B cell (primary cell): ENCODE results near the gene MMP24. TPM values are rescaled to one million over a fixed set of nuclear protein-coding genes. Genes with fewer than 3 reads are reported as not detected.
"Not testable (repeated sequence)": the region's sequence is repeated elsewhere in the genome, so short reads cannot be mapped to it uniquely, and the experiment has no call there.

ENCODE experiments used
- ATAC-seq: fragments of 200-7000 bp; cut with Tn5 transposase; one replicate; pipeline ENCODE4 v1.10.0; 2021; ENCODE audit warnings: low read depth, mild to moderate bottlenecking, moderate number of reproducible peaks, moderate library complexity
- CTCF ChIA-PET: fragments of 350-600 bp; sonication (Branson Sonifier 250); formaldehyde crosslinking; loops from one replicate; lab custom pipeline; 2021; ENCODE audit warnings: antibody characterized with exemption, inconsistent platforms; lab: Charles Lee
- POLR2A ChIA-PET: fragments of 350-600 bp; sonication (Branson Sonifier 250); formaldehyde crosslinking; loops from one replicate; lab custom pipeline; 2021; ENCODE audit warnings: antibody characterized with exemption; lab: Charles Lee
- DNase-seq: peaks from one replicate; pipeline ENCODE4 v3.0.0; 2013
- H2AFZ ChIP-seq: 2 replicates; pipeline ENCODE4 v1.6.1; 2012; ENCODE audit warnings: mild to moderate bottlenecking, low read depth, low read length; ENCODE audit not compliant: insufficient read depth, poor library complexity, severe bottlenecking
- H3K27ac ChIP-seq, 2 donors: 1 replicate in 1 of 2; 2 replicates in 1 of 2; pipeline ENCODE4 v1.5.1; 2012 to 2013; ENCODE audit warnings: low read length in 2 of 2, mild to moderate bottlenecking in 2 of 2, moderate library complexity in 1 of 2
- H3K27me3 ChIP-seq, 4 experiments: fragments of 200-600 bp in 1 of 4; sonication (generic) in 1 of 4; replicated peaks in 1 of 4; 1 replicate in 2 of 4; 2 replicates in 2 of 4; pipeline versions ENCODE4 v1.6.1 to v1.7.0; 2013 to 2016; ENCODE audit warnings: low read length in 3 of 4, mild to moderate bottlenecking in 2 of 4, mixed read lengths in 1 of 4, moderate library complexity in 1 of 4; ENCODE audit not compliant: insufficient read depth in 4 of 4, control insufficient read depth in 3 of 4; ENCODE audit errors: control extremely low read depth in 1 of 4
- H3K36me3 ChIP-seq, 2 experiments: replicated peaks in 1 of 2; 1 replicate in 1 of 2; 2 replicates in 1 of 2; pipeline versions ENCODE4 v1.6.1 to v1.7.1; 2013; ENCODE audit warnings: low read length in 1 of 2; ENCODE audit not compliant: insufficient read depth in 2 of 2, control insufficient read depth in 1 of 2; ENCODE audit errors: control extremely low read depth in 1 of 2, extremely low read depth in 1 of 2
- H3K4me1 ChIP-seq, 2 donors: fragments of 200-600 bp in 1 of 2; sonication (generic) in 1 of 2; 1 replicate in 1 of 2; 2 replicates in 1 of 2; pipeline versions ENCODE4 v1.5.1 to v1.6.1; 2013 to 2017; ENCODE audit warnings: low read length in 2 of 2; ENCODE audit not compliant: control insufficient read depth in 2 of 2, insufficient read depth in 2 of 2
- H3K4me2 ChIP-seq: replicated peaks from 2 replicates; pipeline ENCODE3; 2012; ENCODE audit warnings: mild to moderate bottlenecking, low read depth, low read length; ENCODE audit not compliant: poor library complexity, severe bottlenecking
- H3K4me3 ChIP-seq, 5 experiments: fragments of 200-600 bp in 1 of 5; sonication (generic) in 1 of 5; 1 replicate in 3 of 5; 2 replicates in 2 of 5; pipeline versions ENCODE4 v1.5.1 to v1.7.0; 2011 to 2016; ENCODE audit warnings: low read length in 4 of 5, mild to moderate bottlenecking in 4 of 5, low read depth in 2 of 5, control low read depth in 1 of 5, moderate library complexity in 1 of 5; ENCODE audit not compliant: insufficient read depth in 1 of 5; ENCODE audit errors: control extremely low read depth in 1 of 5, extremely low read depth in 1 of 5
- H3K79me2 ChIP-seq: fragments of 200-600 bp; sonication (generic); one replicate; pipeline ENCODE4 v1.6.0; 2016; ENCODE audit warnings: low read length; ENCODE audit not compliant: control insufficient read depth, insufficient read depth
- H3K9ac ChIP-seq: fragments of 200-600 bp; sonication (generic); 2 replicates; pipeline ENCODE4 v1.6.1; 2017; ENCODE audit warnings: mild to moderate bottlenecking, low read length, moderate library complexity
- H3K9me3 ChIP-seq, 3 donors: one replicate each; pipeline versions ENCODE4 v1.6.1 to v1.7.1; 2013; ENCODE audit warnings: low read length in 2 of 3; ENCODE audit not compliant: control insufficient read depth in 2 of 3, insufficient read depth in 1 of 3; ENCODE audit errors: control extremely low read depth in 1 of 3
- H4K20me1 ChIP-seq: 2 replicates; pipeline ENCODE4 v1.6.0; 2012; ENCODE audit warnings: mild to moderate bottlenecking, low read length; ENCODE audit not compliant: insufficient read depth, control insufficient read depth, poor library complexity, severe bottlenecking
- H3K27ac Mint-ChIP-seq: one replicate; pipeline ENCODE4 v1.8.0; 2021; ENCODE audit warnings: mixed read lengths
- H3K27me3 Mint-ChIP-seq: one replicate; pipeline ENCODE4 v1.8.0; 2021; ENCODE audit warnings: mixed read lengths
- H3K4me1 Mint-ChIP-seq: one replicate; pipeline ENCODE4 v1.8.0; 2021; ENCODE audit warnings: mixed read lengths
- H3K4me3 Mint-ChIP-seq: one replicate; pipeline ENCODE4 v1.8.0; 2021; ENCODE audit warnings: mixed read lengths
- H3K9me3 Mint-ChIP-seq: one replicate; pipeline ENCODE4 v1.8.0; 2022; ENCODE audit warnings: mixed read lengths; ENCODE audit not compliant: insufficient read depth
- EZH2 ChIP-seq: IDR thresholded peaks from 2 replicates; pipeline ENCODE4 v1.6.1; 2012; ENCODE audit warnings: borderline replicate concordance, low read depth, mild to moderate bottlenecking, moderate library complexity, low read length; ENCODE audit not compliant: insufficient read depth, poor library complexity, severe bottlenecking
- WGBS: methylation state at CpG from one replicate; pipeline ENCODE4 v1.1.5; 2013; ENCODE audit warnings: missing lambda C conversion rate; ENCODE audit not compliant: insufficient coverage; 5-methylcytosine and 5-hydroxymethylcytosine counted together
- intact Hi-C: fragments of 100-400 bp; cut with micrococcal nuclease; formaldehyde crosslinking; loops from one replicate; pipeline ENCODE4 v1.10.0; 2022
- polyA plus RNA-seq: library from polyadenylated mRNA; depleted of rRNA; stranded (reverse); fragments of >200 nt; gene quantifications from 2 replicates; pipeline ENCODE4 v1.2.3, GENCODE V29; 2012
- total RNA-seq, 2 donors: library from RNA; stranded (reverse); fragments of 120-200 nt in 1 of 2; gene quantifications; 1 replicate in 1 of 2; 2 replicates in 1 of 2; pipeline versions ENCODE4 v1.2.3 to v1.2.4, GENCODE V29; 2013 to 2022
- TF ChIP-seq, protein P1 (sequence below): fragments of 200-600 bp; IDR thresholded peaks from one replicate; pipeline ENCODE4 v1.8.0; 2022; ENCODE audit warnings: antibody characterized with exemption, mild to moderate bottlenecking

MMP24 gene
- total and polyA plus RNA-seq, 2 donors (not counting 1 experiment from before 2014, with no cell fraction given), result not detected

GRCh38 chr20:35314816-35315631 lies 88.5 kb downstream of the MMP24 start:
- Histone ChIP-seq H3K36me3 (peaks cover 0 to 9% of the 10 kb centered on the region in 2 experiments), H3K4me3 (no peak overlapping the region), H3K9ac (no peak overlapping the region), H3K4me2 (no peak overlapping the region), H3K27ac (no peak overlapping the region), H3K4me1 (no peaks in the 10 kb centered on the region), H3K9me3 (no peaks in the 10 kb centered on the region), H4K20me1 (no peaks in the 10 kb centered on the region), H2AFZ (no peak overlapping the region), H3K27me3 (no peaks in the 10 kb centered on the region), H3K79me2 (no peaks in the 10 kb centered on the region)
- ChIA-PET POLR2A (no interaction called here), CTCF (no interaction called here)
- Mint-ChIP-seq H3K27ac (no peak overlapping the region), H3K4me3 (no peak overlapping the region), H3K4me1 (no peaks in the 10 kb centered on the region), H3K9me3 (no peaks in the 10 kb centered on the region), H3K27me3 (no peaks in the 10 kb centered on the region)
- WGBS, result 48% methylated on average over 2 of the region's 3 CpGs
- intact Hi-C loops, result no loop called here
- TF ChIP-seq, protein P1, sequence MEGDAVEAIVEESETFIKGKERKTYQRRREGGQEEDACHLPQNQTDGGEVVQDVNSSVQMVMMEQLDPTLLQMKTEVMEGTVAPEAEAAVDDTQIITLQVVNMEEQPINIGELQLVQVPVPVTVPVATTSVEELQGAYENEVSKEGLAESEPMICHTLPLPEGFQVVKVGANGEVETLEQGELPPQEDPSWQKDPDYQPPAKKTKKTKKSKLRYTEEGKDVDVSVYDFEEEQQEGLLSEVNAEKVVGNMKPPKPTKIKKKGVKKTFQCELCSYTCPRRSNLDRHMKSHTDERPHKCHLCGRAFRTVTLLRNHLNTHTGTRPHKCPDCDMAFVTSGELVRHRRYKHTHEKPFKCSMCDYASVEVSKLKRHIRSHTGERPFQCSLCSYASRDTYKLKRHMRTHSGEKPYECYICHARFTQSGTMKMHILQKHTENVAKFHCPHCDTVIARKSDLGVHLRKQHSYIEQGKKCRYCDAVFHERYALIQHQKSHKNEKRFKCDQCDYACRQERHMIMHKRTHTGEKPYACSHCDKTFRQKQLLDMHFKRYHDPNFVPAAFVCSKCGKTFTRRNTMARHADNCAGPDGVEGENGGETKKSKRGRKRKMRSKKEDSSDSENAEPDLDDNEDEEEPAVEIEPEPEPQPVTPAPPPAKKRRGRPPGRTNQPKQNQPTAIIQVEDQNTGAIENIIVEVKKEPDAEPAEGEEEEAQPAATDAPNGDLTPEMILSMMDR, result no peak
- TF ChIP-seq EZH2, result no peak
- ATAC-seq (no peak), DNase-seq (no peak)

DNA sequence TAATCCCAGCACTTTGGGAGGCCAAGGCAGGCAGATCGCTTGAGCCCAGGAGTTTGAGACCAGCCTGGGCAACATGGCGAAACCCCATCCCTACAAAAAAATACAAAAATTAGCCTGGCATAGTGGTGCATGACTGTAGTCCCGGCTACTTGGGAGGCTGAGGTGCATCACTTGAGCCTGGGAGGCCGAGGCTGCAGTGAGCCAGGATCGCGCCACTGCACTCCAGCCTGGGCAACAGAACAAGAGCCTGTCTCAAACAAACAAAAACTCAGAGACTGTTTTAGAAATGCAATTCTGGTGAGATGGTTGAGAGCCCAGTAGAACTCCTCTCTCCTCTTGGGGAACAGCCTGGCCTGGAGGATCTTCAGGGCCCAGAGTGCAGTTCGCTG lies 89.1 kb downstream of the MMP24 start:
- CTCF ChIA-PET, ATAC-seq, POLR2A ChIA-PET, H3K36me3 ChIP-seq, H3K9ac ChIP-seq, DNase-seq, H3K27me3 Mint-ChIP-seq, H3K4me3 ChIP-seq, H3K9me3 Mint-ChIP-seq, H3K79me2 ChIP-seq, H3K27ac Mint-ChIP-seq, H3K4me1 ChIP-seq, H3K4me3 Mint-ChIP-seq, H3K27ac ChIP-seq, H3K4me1 Mint-ChIP-seq, H4K20me1 ChIP-seq, H3K9me3 ChIP-seq, intact Hi-C loops, H2AFZ ChIP-seq, H3K4me2 ChIP-seq, H3K27me3 ChIP-seq: not testable (repeated sequence)
- 100% methylated on average over 5 of the region's 7 CpGs for WGBS
